ENCODE measurements around the gene RPAIN.

Gene RPAIN

DNA sequence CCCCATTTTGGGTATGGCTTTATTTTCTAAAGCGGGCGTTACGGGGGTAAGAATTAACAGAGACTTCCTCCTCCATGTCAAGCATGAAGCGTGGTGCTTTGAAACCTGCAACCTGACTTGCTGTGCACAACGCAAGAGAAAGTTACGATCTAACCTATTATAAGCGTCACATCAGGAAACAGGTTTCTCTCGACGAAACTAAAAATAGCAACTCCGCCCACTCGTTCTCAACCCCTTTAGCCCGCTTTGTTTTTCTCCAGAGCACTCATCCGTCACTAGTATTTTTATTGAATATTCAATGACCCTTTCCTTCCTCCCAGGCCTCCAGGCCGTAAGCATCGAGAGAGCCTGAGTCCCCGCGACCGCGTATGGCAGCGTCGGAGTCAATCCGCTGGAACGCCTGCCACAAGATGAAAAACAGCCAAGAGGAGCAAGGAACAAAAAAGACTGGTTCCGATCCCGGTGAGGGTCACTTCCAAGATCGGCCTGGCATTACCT, 1.1 kb upstream of the RPAIN start (continued):
- TF ChIP-seq, protein P1, sequence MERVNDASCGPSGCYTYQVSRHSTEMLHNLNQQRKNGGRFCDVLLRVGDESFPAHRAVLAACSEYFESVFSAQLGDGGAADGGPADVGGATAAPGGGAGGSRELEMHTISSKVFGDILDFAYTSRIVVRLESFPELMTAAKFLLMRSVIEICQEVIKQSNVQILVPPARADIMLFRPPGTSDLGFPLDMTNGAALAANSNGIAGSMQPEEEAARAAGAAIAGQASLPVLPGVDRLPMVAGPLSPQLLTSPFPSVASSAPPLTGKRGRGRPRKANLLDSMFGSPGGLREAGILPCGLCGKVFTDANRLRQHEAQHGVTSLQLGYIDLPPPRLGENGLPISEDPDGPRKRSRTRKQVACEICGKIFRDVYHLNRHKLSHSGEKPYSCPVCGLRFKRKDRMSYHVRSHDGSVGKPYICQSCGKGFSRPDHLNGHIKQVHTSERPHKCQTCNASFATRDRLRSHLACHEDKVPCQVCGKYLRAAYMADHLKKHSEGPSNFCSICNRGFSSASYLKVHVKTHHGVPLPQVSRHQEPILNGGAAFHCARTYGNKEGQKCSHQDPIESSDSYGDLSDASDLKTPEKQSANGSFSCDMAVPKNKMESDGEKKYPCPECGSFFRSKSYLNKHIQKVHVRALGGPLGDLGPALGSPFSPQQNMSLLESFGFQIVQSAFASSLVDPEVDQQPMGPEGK (CRISPR knock-in tag; IDR thresholded peaks at IDR 0.05; ENCODE audit: borderline replicate concordance) = no peak
- TF ChIP-seq ISL1 (CRISPR knock-in tag; IDR thresholded peaks at IDR 0.05) (no peak), ZFP3 (CRISPR knock-in tag; IDR thresholded peaks at IDR 0.05) (no peak), OSR1 (CRISPR knock-in tag; IDR thresholded peaks at IDR 0.05) (no peak)
- TF ChIP-seq, protein P2, sequence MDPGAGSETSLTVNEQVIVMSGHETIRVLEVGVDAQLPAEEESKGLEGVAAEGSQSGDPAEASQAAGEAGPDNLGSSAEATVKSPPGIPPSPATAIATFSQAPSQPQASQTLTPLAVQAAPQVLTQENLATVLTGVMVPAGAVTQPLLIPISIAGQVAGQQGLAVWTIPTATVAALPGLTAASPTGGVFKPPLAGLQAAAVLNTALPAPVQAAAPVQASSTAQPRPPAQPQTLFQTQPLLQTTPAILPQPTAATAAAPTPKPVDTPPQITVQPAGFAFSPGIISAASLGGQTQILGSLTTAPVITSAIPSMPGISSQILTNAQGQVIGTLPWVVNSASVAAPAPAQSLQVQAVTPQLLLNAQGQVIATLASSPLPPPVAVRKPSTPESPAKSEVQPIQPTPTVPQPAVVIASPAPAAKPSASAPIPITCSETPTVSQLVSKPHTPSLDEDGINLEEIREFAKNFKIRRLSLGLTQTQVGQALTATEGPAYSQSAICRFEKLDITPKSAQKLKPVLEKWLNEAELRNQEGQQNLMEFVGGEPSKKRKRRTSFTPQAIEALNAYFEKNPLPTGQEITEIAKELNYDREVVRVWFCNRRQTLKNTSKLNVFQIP (CRISPR knock-in tag; IDR thresholded peaks at IDR 0.05; ENCODE audit: borderline replicate concordance, low read depth) = no peak

DNA sequence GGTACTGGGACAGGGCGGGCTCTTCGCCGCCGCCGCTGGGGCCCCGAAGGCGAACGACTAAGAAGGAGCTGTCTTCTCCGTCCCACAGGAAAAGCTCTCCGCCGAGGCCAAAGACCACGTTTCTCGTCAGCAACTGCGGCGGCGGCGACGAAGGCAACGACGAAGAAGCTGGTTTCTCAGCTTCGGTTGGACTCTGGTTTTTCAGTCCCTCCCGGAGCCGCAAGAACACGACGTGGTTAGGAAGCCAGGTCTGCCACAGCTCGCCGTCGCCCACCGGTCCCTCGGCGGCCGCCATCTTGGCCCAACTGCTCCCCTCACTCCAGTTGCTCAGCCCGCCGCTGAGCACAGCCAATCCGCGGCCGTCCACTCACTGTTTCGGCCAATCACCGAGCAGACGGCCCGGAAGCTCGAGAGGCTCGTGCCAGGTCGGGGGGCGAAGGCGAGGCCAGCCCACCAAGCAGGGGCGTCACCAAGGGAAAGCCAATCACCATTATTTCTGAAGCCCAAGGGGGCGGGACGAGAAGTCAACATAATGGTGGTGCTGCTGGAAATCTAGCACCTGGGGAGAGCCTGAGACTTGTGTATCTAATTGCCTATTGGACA, 525 bp upstream of the RPAIN start, which contains the start of gene NUP88:
TSS of gene NUP88 (minus strand) at position 307 of the 603 bp plus-strand sequence. CDS start at position 295, 12 bp downstream.
- peak; percentile 96 for ATAC-seq
- TF ChIP-seq ZC3H10 (CRISPR knock-in tag; IDR thresholded peaks at IDR 0.05) = no peak
- TF ChIP-seq TCF4 (CRISPR knock-in tag; IDR thresholded peaks at IDR 0.05; ENCODE audit: borderline replicate concordance) = no peak
- TF ChIP-seq CSDC2 (CRISPR knock-in tag; IDR thresholded peaks at IDR 0.05) = no peak
- no peak for TF ChIP-seq TOX (CRISPR knock-in tag; IDR thresholded peaks at IDR 0.05; ENCODE audit: borderline replicate concordance)
- TF ChIP-seq, protein P1 (CRISPR knock-in tag; IDR thresholded peaks at IDR 0.05; ENCODE audit: borderline replicate concordance) = no peak
- no peak for TF ChIP-seq ISL1 (CRISPR knock-in tag; IDR thresholded peaks at IDR 0.05)
- TF ChIP-seq ARNTL (CRISPR knock-in tag; IDR thresholded peaks at IDR 0.05; ENCODE audit: borderline replicate concordance, low read depth) = no peak
- no peak for TF ChIP-seq ESRRG (CRISPR knock-in tag; IDR thresholded peaks at IDR 0.05)
- TF ChIP-seq, protein P3, sequence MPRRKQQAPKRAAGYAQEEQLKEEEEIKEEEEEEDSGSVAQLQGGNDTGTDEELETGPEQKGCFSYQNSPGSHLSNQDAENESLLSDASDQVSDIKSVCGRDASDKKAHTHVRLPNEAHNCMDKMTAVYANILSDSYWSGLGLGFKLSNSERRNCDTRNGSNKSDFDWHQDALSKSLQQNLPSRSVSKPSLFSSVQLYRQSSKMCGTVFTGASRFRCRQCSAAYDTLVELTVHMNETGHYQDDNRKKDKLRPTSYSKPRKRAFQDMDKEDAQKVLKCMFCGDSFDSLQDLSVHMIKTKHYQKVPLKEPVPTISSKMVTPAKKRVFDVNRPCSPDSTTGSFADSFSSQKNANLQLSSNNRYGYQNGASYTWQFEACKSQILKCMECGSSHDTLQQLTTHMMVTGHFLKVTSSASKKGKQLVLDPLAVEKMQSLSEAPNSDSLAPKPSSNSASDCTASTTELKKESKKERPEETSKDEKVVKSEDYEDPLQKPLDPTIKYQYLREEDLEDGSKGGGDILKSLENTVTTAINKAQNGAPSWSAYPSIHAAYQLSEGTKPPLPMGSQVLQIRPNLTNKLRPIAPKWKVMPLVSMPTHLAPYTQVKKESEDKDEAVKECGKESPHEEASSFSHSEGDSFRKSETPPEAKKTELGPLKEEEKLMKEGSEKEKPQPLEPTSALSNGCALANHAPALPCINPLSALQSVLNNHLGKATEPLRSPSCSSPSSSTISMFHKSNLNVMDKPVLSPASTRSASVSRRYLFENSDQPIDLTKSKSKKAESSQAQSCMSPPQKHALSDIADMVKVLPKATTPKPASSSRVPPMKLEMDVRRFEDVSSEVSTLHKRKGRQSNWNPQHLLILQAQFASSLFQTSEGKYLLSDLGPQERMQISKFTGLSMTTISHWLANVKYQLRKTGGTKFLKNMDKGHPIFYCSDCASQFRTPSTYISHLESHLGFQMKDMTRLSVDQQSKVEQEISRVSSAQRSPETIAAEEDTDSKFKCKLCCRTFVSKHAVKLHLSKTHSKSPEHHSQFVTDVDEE (CRISPR knock-in tag; IDR thresholded peaks at IDR 0.05) = no peak
- no peak for TF ChIP-seq PPARA (CRISPR knock-in tag; IDR thresholded peaks at IDR 0.05; ENCODE audit: borderline replicate concordance)

DNA sequence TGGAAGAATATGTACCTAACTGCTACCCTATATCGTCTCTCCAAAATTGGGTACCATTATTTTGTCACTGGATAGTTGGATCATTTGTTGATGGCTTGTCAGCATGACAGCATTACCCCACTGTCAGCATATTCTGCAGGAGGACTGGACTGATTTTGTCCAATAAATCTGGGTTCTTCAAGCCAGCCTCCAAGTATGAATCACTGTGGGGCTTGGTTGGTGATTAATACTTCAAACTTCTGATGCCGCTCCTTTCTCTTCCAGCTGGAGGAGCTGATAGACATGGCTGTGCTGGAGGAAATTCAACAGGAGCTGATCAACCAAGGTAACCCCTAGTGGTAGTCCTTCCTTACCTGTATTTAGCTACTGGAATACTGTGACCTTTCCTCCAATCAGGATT, 2.5 kb downstream of the RPAIN start:
- no peak for ATAC-seq
- TF ChIP-seq TCF4 (CRISPR knock-in tag; IDR thresholded peaks at IDR 0.05; ENCODE audit: borderline replicate concordance) (no peak), ESRRG (CRISPR knock-in tag; IDR thresholded peaks at IDR 0.05) (no peak)

DNA sequence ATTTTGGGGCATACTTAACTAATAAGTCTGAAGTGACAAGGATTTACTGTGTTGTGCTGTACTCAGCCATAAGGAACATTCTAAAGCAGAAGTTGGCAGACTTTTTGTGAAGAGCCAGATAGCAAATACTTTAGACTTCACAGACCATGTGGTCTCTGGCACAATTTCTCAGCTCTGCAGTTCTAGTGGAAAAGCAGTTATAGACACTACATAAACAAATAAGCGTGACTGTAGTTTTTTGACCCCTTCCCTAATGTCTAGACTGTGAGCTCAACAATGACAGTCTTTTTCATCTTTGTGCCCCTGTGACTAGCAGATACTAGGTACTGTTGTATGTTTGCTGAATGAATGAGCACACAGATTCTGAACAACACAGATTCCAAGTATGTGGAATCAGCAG, 4.9 kb downstream of the RPAIN start:
- no peak for ATAC-seq
- TF ChIP-seq PPARA (CRISPR knock-in tag; IDR thresholded peaks at IDR 0.05; ENCODE audit: borderline replicate concordance) (no peak), ZC3H10 (CRISPR knock-in tag; IDR thresholded peaks at IDR 0.05) (no peak), SNAI2 (CRISPR knock-in tag; IDR thresholded peaks at IDR 0.05) (no peak), OSR1 (CRISPR knock-in tag; IDR thresholded peaks at IDR 0.05) (no peak), ESRRG (CRISPR knock-in tag; IDR thresholded peaks at IDR 0.05) (no peak), ISL1 (CRISPR knock-in tag; IDR thresholded peaks at IDR 0.05) (no peak), CSDC2 (CRISPR knock-in tag; IDR thresholded peaks at IDR 0.05) (no peak), ZFP30 (CRISPR knock-in tag; IDR thresholded peaks at IDR 0.05) (no peak), ZNF565 (CRISPR knock-in tag; conservative IDR thresholded peaks at IDR 0.05; ENCODE audit: low read depth) (no peak), ARNTL (CRISPR knock-in tag; IDR thresholded peaks at IDR 0.05; ENCODE audit: borderline replicate concordance, low read depth) (no peak), BACH2 (CRISPR knock-in tag; IDR thresholded peaks at IDR 0.05; ENCODE audit: borderline replicate concordance) (no peak), RARB (CRISPR knock-in tag; IDR thresholded peaks at IDR 0.05) (no peak), TOX (CRISPR knock-in tag; IDR thresholded peaks at IDR 0.05; ENCODE audit: borderline replicate concordance) (no peak)
- TF ChIP-seq, protein P4, sequence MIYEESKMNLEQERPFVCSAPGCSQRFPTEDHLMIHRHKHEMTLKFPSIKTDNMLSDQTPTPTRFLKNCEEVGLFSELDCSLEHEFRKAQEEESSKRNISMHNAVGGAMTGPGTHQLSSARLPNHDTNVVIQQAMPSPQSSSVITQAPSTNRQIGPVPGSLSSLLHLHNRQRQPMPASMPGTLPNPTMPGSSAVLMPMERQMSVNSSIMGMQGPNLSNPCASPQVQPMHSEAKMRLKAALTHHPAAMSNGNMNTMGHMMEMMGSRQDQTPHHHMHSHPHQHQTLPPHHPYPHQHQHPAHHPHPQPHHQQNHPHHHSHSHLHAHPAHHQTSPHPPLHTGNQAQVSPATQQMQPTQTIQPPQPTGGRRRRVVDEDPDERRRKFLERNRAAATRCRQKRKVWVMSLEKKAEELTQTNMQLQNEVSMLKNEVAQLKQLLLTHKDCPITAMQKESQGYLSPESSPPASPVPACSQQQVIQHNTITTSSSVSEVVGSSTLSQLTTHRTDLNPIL (CRISPR knock-in tag; IDR thresholded peaks at IDR 0.05; ENCODE audit: low read depth) = no peak
- TF ChIP-seq, protein P1 (CRISPR knock-in tag; IDR thresholded peaks at IDR 0.05; ENCODE audit: borderline replicate concordance) = no peak
- TF ChIP-seq, protein P5, sequence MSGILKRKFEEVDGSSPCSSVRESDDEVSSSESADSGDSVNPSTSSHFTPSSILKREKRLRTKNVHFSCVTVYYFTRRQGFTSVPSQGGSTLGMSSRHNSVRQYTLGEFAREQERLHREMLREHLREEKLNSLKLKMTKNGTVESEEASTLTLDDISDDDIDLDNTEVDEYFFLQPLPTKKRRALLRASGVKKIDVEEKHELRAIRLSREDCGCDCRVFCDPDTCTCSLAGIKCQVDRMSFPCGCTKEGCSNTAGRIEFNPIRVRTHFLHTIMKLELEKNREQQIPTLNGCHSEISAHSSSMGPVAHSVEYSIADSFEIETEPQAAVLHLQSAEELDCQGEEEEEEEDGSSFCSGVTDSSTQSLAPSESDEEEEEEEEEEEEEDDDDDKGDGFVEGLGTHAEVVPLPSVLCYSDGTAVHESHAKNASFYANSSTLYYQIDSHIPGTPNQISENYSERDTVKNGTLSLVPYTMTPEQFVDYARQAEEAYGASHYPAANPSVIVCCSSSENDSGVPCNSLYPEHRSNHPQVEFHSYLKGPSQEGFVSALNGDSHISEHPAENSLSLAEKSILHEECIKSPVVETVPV (CRISPR knock-in tag; IDR thresholded peaks at IDR 0.05) = no peak

All from SK-N-SH treated with all-trans-retinoic acid at 6 μM for 48 hours (cell line).